ENCODE measurements around the gene PLPP4.

The PLPP4 gene

DNA sequence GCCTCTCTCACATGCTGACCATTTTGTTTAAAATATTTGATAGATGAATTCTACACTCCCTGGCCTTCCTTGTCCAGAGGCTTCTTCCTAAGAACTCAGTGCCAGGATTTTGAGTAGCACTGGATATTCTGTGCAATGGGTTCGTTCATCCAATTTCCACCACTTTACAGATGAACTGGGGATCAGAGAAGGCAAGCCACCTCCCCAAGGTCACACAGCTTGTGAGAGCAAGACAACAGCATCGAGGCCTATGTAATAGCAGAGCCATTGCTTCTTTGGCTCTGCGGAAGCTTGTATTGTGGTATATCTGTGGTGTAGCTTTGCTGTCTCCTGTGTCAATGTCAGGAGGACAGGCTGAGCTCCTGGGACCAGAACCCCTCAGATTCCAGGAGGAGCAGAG, 140.9 kb downstream of the PLPP4 start:
- TF ChIP-seq, protein P1, sequence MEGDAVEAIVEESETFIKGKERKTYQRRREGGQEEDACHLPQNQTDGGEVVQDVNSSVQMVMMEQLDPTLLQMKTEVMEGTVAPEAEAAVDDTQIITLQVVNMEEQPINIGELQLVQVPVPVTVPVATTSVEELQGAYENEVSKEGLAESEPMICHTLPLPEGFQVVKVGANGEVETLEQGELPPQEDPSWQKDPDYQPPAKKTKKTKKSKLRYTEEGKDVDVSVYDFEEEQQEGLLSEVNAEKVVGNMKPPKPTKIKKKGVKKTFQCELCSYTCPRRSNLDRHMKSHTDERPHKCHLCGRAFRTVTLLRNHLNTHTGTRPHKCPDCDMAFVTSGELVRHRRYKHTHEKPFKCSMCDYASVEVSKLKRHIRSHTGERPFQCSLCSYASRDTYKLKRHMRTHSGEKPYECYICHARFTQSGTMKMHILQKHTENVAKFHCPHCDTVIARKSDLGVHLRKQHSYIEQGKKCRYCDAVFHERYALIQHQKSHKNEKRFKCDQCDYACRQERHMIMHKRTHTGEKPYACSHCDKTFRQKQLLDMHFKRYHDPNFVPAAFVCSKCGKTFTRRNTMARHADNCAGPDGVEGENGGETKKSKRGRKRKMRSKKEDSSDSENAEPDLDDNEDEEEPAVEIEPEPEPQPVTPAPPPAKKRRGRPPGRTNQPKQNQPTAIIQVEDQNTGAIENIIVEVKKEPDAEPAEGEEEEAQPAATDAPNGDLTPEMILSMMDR (conservative IDR thresholded peaks at IDR 0.05), result no peak
- no peak overlapping the region for H3K27ac ChIP-seq

DNA sequence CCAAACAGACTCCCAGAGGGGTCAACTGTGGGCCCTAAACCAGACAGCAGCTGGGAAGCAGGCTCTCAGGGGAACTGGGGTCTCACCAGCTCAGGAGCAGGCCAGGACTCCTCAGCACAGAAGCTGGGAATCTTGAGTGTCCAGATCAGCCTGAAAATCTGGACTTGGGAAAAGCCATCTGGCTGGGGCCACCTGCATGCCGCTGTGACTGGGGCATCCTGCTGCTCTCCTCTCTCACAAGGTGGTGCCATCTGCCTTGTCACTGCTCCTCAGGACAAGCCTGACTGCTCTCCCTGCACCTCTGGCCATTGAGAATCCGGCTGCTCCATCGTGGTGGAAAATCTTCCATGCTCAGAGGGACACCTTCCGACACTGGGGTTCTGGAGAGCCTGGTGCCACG, 141.4 kb downstream of the PLPP4 start:
- TF ChIP-seq, protein P1 (conservative IDR thresholded peaks at IDR 0.05), result peak; percentile 59
- no peak overlapping the region for H3K27ac ChIP-seq

DNA sequence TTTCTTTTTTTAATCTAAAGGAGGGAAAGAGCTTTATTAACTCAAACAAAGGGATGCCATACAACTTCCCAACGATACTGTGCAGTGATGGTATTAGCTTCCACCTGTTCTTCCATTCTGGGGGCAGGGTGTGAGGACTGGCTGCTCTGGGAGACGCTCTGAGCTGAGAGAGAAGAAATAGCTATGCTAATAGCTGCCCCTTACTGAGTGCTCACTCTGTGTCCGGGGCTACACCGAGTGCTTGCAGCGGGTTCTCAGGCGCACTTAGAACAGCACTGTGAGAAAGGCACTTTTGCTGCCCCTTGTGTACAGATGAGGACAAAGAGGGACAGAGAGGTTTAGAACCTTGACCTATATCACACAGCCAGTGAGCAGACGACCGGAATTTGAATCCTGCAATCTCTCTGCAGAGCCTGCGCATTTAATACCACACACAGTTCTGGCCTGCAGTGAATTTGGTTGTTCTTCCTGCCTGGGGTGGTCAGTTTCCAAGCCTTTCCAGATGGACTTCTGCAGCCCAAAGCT, 142.2 kb downstream of the PLPP4 start:
- no peak overlapping the region for H3K27ac ChIP-seq
- TF ChIP-seq, protein P1 (conservative IDR thresholded peaks at IDR 0.05), result no peak

DNA sequence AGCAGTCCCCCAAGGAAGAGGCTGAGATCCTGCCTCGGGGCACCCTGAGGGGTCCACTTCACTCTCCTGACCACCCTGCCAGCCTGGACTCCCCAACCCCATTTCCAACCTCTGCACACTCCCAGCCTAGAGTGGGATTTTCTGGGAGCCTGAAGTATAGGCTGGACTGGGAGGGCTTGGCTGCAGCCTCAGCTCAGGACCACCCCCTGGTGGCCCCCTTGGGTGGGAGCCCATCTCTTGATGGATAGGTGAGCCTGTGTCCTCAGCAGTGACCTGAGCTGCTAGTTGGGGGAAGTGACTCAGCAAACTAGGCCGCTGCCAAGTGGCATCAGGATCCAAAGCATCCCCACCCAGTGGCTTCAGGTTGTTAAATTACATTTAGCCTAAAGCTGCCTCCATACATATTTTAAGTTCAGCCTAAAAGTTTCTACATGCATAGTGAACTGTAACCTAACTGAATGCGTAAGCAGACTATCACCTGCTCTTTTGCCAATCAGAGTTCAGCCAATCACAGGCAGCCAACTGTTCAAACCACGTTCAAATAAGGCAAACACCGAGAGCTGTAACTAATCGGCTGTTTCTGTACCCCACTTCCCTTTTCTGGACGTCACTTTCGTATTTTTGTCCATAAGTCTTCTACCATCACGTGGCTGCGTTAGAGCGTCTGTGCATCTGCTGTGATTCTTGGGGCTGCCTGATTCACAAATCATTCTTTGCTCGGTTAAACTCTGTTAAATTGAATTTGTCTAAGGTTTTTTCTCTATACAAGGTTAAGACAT, 144.0 kb downstream of the PLPP4 start:
- TF ChIP-seq, protein P1 (conservative IDR thresholded peaks at IDR 0.05), result no peak
- no peak overlapping the region for H3K27ac ChIP-seq

DNA sequence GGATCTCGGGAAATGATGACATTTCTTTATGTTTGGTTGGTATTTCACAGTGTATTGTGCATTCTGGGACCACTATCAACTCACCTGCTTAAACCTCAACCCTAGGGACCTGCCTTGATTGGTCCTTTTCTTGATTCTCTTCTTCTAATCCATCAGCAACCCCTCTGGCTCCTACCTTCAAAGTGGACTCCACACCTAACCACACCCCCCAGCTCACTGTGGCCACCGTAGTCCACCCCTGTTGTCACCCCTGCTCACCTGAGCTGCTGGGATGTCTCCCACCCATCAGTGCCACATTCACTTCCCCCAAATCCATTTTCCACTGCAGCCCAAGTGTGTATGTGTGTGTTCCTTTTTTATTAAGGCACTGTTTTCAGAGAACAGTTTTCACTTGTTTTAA, 145.0 kb downstream of the PLPP4 start:
- TF ChIP-seq, protein P1 (conservative IDR thresholded peaks at IDR 0.05), result no peak
- no peak overlapping the region for H3K27ac ChIP-seq

DNA sequence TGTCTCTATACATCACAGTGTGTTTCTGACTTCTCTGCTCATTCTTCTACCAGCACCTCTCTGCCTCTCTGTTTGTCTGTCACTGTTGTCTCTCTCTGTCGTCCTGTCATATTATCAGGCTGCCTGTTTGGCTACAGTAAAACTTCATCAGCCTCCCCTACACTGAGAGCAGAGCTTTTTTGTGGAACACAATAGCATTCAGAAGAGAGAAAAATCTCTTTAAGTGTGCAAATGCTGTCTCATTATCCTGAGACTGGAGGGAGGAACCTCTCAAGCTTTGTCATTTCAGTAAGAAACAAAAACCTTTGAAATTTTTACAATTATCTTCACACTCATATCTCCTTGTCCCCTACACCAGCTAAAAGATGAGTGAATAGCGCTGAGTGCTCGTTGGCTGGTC, 148.4 kb downstream of the PLPP4 start:
- TF ChIP-seq, protein P1 (conservative IDR thresholded peaks at IDR 0.05), result no peak
- H3K27ac ChIP-seq, result no peak overlapping the region

DNA sequence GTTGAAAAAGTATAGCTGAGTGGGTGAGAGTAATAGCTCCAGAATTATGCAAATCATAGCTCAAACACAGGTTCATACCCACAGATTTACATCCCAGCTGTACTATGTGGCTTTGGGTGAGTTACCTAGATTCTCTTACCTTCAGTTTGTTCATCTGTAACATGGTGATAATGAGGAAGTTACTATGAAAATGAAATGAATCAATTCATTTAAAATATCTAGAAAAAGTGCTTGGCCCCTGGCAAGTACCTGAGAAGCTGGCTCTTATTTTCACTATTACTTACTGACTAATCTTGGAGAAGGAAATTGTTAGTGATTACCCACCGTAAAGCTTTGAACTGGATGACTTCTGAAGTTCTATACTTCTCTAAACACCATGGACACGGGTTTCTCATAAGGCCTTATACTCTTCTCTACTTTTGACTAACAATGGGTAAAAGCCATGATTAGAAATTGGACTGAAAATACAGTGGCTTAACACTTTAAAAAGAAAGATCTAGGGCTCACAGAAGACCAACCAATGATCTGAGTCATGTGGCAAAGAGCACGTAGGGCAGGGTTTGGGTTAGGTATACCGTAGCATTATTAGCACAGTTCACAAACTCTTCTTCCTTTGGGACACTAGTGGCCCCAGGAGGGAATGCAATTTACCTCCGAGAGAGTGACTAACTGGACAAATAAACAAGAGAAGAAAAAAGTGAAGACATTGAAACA, 149.2 kb downstream of the PLPP4 start:
- TF ChIP-seq, protein P1 (conservative IDR thresholded peaks at IDR 0.05), result no peak
- H3K27ac ChIP-seq, result no peak overlapping the region
